ENCODE measurements around the gene CTSF. TPM values are rescaled to one million over a fixed set of nuclear protein-coding genes. Genes with fewer than 3 reads are reported as not detected.

Gene CTSF
- total and polyA plus RNA-seq, 2 of the 13 experiments (the other 11 are each of a cell fraction or from before 2014, with no cell fraction given) = not detected

- peak; percentile 69 for TF ChIP-seq SKI (IDR thresholded peaks at IDR 0.05; ENCODE audit: partially characterized antibody)
- TF ChIP-seq ZNF788 (CRISPR knock-in tag; IDR thresholded peaks at IDR 0.05; ENCODE audit: borderline replicate concordance) = peak; percentile 35; the same call in 1 of the 2 replicates
- peak; percentile 47 for TF ChIP-seq ZFY (CRISPR knock-in tag; IDR thresholded peaks at IDR 0.05)
- TF ChIP-seq NRL (CRISPR knock-in tag; IDR thresholded peaks at IDR 0.05; ENCODE audit: borderline replicate concordance) = no peak; the same call in 1 of the 2 replicates
- TF ChIP-seq PITX1 (CRISPR knock-in tag; IDR thresholded peaks at IDR 0.05) = no peak; the same call in 1 of the 2 replicates
- no peak for TF ChIP-seq SKIL (CRISPR knock-in tag; IDR thresholded peaks at IDR 0.05; ENCODE audit: borderline replicate concordance)
- peak; percentile 57; the same call in 1 of the 2 replicates for TF ChIP-seq ZBTB8A (CRISPR knock-in tag; IDR thresholded peaks at IDR 0.05; ENCODE audit: borderline replicate concordance, low read depth)
- TF ChIP-seq SRF (IDR thresholded peaks at IDR 0.05; ENCODE audit: low read depth, low read length) = 0 out of 2 replicates have a peak, but pooled peaks have one; percentile 4
- TF ChIP-seq ONECUT2 (CRISPR knock-in tag; IDR thresholded peaks at IDR 0.05) = no peak
- 0 out of 2 replicates have a peak, but pooled peaks have one; percentile 53 for TF ChIP-seq ZNF678 (CRISPR knock-in tag; IDR thresholded peaks at IDR 0.05)
- TF ChIP-seq TSC22D2 (CRISPR knock-in tag; IDR thresholded peaks at IDR 0.05; ENCODE audit: borderline replicate concordance) = 0 out of 2 replicates have a peak, but pooled peaks have one; percentile 5
- TF ChIP-seq MAX (IDR thresholded peaks at IDR 0.05) = peak; percentile 87
- TF ChIP-seq ARNTL (CRISPR knock-in tag; IDR thresholded peaks at IDR 0.05) = peak; percentile 82; the same call in 1 of the 2 replicates
- peak; percentile 99 for TF ChIP-seq POLR2G (IDR thresholded peaks at IDR 0.05; ENCODE audit: low read depth, low read length)
- TF ChIP-seq ZFP36L2 (CRISPR knock-in tag; IDR thresholded peaks at IDR 0.05) = 0 out of 2 replicates have a peak, but pooled peaks have one; percentile 36
- peak; percentile 91 for TF ChIP-seq KDM2A (CRISPR knock-in tag; IDR thresholded peaks at IDR 0.05; ENCODE audit: borderline replicate concordance, low read depth)
- peak; percentile 71; the same call in 1 of the 2 replicates for TF ChIP-seq MYPOP (CRISPR knock-in tag; IDR thresholded peaks at IDR 0.05)
- TF ChIP-seq ZNF235 (CRISPR knock-in tag; IDR thresholded peaks at IDR 0.05; ENCODE audit: borderline replicate concordance) = no peak
- TF ChIP-seq ZNF574 (CRISPR knock-in tag; IDR thresholded peaks at IDR 0.05) = peak; percentile 62
- TF ChIP-seq ZNF580 (CRISPR knock-in tag; IDR thresholded peaks at IDR 0.05; ENCODE audit: borderline replicate concordance, low read depth) = peak; percentile 89; the same call in 1 of the 2 replicates
These were observed 48.2 kb upstream of the CTSF start, which contains the start of gene RBM14 (continued) for GRCh38 chr11:66616379-66617154.
